NCI-H2171 (cell line): ENCODE data around the gene BATF3.
"Not testable (repeated sequence)": the region's sequence is repeated elsewhere in the genome, so short reads cannot be mapped to it uniquely, and the experiment has no call there.

ENCODE experiments used
- DNase-seq: peaks from one replicate; lab custom pipeline; 2025; lab: John Stamatoyannopoulos, UW

Gene BATF3, protein sequence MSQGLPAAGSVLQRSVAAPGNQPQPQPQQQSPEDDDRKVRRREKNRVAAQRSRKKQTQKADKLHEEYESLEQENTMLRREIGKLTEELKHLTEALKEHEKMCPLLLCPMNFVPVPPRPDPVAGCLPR

DNA sequence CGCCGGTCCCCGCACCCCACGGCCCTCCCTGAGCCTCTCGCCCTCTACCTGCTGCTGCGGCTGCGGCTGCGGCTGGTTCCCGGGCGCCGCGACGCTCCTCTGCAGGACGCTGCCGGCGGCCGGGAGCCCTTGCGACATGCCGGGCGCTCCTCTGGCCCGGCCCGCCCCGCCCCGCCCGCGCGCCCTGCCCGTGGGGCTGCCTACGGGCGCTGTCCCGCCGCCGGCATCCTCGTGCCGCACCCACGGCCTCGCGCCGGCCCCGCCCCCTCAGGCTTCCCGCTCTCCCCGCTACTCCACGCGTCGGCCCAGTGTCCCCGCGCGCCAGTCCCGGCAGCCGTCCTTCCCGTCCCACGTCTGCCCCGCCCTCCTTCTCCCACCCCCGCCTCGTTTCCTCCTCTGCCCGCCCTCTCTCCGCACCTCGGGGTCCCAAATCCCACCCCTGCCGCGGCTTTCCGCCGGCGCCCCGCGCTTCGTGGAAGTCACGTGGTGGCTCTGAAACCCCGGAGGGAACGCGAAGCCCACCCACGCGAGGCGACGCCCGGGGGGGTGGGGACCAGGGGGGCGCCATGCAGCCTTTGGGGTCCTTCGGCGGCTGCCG, at the start of gene BATF3:
Gene BATF3, minus strand, starts transcription at position 216 of the 598 bp plus-strand sequence. Its CDS starts 78 bp downstream, at position 138.
- peak; percentile 50 for DNase-seq

DNA sequence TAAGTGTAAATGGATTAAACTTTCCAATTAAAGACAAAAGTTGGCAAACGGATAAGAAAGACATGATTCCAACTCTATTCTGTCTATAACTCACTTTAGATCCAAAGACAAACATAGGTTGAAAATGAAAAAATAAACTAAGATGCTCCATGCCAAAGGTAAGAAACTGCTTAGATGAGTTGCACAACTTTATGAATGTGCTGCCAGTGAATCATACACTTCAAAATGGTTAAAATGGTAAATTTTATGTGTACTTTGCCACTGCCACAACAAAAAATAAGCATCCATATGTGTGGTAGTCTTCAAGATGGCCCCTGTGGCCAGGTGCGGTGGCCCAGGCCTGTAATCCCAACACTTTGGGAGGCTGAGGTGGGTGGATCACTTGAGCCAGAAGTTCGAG, 46.9 kb upstream of the BATF3 start:
- DNase-seq, result no peak

DNA sequence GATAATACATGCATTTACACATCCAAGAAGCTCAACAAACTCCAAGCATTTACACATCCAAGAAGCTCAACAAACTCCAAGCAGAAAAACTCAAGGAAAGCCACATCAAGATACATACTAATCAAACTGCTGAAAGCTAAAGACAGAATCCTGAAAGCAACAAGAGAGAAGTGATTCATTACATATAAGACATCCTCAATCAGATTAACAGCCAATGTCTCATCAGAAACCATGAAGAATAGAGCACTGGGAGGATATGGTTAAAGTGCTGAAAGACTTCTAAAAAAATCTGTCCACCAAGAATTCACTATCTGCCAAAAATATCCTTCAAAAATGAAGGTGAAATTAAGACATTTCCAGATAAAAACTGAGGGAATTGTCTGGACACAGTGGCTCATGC, 45.7 kb upstream of the BATF3 start:
- no peak for DNase-seq

DNA sequence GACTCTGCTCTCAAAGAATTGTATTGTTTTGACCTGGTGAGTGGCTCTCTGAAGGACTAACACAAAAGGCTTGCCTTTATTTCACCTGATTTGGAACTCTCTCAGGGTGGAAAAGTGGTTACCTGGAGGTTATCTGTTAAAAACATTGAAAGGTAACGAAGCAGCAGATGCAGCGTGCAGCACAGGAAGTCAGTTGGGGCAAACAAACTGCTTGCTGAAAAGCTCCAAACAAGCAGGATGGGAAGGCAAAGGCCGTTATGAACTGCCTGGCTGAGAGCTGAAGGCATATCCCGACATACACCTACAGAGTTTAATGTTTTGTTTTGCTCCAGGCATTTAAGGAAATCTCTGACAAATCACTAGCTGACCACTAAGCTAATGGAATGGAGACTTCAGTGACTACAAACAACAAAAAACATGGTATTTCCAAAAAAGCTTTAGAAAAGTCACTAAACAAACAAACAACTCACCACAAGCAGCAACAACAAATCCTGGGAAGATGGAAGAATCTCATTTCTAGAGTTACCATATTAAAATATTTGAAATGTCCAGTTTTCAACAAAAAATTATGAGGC, 44.3 kb upstream of the BATF3 start:
- DNase-seq, result no peak

DNA sequence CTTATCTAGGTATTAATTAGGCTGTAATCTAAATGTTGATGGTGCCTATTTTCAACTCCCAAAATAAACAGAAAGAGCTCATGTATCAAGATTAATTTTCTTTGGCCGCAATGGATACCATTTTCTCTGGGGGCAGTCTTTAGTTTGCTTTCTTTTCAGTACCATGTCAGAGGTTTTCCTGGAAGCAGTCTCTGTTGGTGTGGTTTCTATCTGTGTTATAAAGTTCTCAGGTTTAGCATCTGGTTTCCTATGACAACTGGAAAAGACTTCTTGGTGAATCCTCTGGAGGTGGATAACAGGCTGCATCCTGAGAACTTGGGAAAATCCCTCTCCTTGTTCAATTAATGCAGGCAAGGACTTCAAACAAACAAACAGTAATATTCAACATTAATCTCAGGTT, 38.7 kb upstream of the BATF3 start:
- no peak for DNase-seq

DNA sequence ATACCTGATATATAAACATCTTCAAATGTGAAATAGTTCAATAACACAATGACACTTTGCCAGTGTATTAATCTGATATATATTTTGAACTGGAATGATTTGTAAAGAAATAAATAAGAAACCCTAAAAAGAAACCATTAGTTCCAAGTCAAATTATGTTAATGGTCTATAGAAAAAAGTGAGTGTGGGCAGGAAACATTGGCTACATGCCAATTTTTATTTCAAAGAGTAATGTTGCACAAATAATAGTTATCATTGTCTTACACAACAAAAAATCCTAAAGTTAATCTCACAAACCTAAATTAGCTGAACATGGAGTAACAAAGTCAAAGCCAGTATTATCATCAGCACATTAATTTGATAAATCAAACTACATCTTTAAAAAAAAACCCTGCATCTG, 37.9 kb upstream of the BATF3 start:
- no peak for DNase-seq

DNA sequence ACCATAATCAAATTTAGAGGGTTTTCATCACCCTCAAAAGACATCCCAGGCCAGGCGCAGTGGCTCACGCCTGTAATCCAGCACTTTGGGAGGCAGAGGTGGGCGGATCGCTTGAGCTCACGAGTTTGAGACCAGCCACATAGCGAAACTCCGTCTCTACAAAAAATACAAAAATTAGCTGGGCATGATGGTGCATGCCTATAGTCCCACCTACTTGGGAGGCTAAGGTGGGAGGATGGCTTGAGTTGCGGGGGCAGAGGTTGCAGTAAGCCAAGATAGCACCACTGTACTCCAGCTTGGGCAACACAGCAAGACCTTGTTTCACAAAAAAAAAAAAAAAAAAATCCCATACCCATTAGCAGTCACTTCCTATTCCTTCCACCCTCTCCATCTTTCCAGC, 33.5 kb upstream of the BATF3 start:
- no peak for DNase-seq

DNA sequence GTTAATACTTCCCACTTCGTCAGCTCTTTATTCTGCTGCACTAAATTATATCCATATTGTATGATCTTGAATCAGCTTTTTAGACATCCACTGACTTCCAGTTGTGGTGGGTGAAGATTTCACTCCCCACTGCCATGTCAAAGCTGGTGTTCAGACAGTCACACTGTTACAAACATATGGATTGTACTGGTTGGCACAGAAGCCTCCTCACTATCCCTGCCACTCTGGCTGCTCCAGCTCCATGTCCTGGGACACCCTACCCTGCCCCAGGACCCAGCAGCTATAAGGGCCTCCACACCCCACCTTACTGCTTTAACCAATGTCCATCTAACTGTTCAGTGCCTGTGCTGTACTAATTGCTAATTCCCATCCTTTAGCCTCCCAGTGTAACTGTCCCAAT, 32.0 kb upstream of the BATF3 start:
- no peak for DNase-seq

DNA sequence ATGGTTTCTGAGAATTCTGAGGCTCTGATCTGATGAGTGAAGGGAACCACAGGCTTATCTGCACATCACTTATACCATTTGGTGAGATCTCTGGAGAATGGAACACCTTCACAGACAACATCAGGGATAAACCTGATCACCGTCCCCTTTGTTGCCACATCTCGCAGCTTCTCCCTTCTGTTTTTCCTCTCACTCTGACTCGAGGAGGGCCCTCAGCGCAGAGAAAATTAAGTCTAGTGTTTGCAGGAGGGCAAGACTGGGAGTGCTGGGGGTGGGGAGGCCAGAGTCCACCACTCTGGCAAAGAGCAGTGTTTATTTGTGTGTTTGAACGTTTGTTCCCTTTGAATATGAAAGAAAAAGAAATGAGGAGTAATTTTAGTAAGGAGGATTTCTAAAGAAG, 29.0 kb upstream of the BATF3 start:
- DNase-seq, result no peak

DNA sequence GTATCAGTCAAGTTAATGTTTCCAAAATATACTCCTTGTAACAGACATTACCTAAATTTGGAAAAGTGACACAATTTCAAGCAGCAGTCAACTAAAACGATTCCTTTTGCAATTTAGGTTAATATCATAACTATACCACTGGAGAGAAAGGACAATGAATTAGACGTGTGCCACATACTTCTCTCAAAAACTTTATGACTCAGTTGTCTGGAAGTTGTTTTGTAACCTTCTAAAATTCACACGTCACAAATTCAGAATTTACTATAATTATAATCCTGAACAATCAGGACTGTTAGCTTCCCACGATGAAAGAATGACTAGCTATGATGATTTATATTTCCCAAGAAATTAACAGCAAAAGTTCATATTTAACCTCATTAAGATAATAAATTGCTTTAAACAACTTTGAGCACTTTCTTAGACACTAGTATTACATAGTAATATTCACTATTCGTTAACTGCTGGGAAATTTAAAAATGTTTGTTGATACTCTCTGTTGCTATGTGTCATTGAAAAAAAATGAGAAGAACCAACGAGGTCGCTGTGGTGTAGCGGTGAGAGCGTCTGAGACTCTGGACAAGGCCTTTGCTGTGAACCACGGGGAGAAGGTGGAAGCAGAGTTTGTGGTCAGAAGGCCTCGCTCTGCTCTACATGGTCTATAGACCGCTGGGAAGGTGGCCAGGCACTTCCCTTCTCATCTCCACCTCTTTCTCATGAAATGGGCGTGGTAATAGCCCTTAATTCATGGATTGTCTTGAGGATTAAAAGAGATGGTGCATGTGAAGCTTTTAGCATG, 27.9 kb upstream of the BATF3 start:
- DNase-seq, result no peak

DNA sequence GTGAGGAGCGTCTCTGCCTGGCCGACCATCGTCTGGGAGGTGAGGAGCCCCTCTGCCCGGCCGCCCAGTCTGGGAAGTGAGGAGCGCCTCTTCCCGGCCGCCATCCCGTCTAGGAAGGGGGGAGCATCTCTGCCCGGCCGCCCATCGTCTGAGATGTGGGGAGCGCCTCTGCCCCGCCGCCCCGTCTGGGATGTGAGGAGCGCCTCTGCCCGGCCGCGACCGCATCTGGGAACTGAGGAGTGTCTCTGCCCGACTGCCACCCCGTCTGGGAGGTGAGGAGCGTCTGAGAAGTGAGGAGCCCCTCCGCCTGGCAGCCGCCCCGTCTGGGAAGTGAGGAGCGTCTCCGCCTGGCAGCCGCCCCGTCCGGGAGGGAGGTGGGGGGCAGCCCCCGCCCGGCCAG, 25.0 kb upstream of the BATF3 start:
- DNase-seq, result not testable (repeated sequence)

DNA sequence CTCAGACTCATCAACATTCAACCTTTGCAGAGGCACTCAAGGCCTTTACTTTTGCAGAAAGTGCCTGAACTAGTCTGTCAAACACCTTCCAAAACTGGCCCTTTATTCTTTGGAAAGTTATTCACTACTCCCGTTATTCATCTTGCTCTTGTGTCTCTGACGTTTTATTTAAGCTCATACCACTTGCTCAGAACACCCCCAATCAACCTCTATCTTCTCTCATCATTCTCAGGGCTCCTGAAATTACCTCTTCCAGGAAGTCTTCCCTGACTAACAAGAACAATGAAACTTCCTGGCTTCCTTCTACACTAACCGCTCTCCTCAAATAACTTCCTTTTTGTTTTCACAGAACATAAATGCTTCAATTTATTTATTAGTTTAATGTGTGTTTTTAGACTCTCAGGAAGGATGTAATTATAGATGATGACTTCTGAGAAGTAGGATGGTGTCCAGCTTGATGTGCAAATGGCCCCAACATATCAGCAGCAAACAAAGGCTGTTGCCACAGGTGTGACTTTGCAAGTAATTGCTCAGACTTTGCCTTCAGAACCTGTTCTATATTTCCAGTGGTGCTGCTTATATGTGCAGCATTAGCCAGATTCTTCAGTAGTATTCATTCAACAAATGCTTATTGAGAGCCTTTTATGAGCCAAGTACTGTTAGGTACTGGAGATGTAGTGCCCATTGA, 22.8 kb upstream of the BATF3 start:
- DNase-seq, result no peak

DNA sequence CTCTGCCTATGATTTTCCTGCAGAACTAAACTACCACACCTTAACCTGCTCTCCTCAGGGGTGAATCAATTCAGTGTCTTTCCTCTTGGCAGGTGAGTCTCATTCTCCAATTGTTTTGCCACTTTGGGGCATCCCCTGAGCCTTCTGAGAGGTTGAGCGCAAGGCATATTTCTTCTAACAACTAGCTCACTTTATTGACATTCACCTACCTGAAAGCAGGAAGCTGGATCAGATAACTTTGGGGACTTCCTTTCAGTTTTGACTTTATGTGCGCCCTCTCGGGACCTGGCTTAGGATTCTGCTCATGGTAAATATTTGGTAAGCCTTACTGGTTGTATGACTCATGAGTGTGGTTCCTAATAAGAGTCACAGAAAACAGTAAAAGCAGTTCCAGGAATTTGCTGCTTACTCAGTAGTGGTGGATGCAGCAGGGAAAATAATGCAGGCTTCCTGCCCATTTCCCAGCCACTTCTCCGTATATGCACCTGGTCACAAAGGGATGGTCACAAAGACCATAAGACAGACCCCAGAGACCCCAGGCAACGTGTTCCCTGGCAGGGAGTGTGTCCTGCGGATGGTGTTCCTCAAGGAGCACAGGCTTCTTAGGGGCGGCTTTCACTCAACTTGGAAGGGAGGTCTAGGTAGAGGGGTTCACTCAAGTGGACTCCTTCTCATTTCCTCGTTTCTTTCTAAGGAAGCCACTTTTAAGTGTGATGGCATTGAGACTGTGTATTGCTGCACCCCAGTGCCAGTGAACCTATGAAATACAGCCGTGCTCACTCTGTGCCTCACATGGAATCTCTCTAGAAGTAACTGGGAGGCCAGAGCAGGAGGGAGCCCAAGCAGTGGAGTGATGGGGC, 22.0 kb upstream of the BATF3 start:
- no peak for DNase-seq

DNA sequence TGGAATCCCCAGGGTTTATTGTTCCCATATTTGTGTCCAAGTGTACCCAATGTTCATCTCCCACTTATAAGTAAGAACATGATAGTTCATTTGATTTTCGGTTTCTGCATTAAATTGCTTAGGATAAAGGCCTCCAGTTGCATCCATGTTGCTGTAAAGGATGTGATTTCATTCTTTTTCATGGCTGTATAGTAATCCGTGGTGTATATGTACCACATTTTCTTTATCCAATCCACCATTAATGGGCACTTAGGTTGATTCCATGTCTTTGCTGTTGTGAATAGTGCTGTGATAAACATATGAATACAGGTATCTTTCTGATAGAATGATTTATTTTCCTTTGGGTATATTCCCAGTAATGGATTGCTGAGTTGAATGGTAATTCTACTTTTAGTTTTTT, 20.0 kb upstream of the BATF3 start:
- DNase-seq, result no peak

DNA sequence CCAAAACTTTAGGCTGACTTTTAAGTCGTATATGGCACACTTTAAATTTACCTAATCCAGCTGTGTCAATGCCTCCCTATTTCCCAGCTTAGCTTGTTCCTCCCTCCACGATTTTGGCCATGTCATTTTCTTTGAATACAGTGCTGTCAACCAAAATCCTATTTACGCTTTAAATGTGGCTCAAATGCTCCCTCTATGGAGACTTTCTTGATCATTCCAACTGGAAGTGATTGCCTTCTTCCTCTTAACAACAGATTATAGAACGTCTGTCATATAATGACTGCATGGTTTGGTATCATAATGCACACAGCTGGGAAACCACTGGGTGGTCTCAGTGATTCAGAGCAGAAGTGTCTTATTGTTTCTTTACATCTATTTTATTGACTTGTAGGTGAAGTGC, 18.9 kb upstream of the BATF3 start:
- DNase-seq, result no peak

DNA sequence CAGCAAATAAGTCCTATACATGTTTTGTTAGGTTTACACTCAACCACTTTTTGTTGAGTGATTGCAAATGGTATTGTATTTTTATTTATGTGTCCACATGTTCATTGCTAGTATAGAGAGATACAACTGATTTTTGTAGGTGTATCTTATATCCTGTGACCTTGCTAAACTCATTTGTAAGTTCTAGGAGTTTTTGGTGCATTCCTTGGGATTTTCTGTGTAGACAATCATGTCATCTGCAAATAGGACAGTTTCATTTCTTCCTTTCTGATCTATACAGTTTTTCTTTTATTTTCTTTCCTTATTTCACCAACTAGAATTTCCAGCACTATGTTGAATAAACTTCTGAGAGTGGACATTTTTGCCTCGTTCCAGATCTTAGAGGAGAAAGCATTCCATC, 16.5 kb upstream of the BATF3 start:
- no peak for DNase-seq

DNA sequence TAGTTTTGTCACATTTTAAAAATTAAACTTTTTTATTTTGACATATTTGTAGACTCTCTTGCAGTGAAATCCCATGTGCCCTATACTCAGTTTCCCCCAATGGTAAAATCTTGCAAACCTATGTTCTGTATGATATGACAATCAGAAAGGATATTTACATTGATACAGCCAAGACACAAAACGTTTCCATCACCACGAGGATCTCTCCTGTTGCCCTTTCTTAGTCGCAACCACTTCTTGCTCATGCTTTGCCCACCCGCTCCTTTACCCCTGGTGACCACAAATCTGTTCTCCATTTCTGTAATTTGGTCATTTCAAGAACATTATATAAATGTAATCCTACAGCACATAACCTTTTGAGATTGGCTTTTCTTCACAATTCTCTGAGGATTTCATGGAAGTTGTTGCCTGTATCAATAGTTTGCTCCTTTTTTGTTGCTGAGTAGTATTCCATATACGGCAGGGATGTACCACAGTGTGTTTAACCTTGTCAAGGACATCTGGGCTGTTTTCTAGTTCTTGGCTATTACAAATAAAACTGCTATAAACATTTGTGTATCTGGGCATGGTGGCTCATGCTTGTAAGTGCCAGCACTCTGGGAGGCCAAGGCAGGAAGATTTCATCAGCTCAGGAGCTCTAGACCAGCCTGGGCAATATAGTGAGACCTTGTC, 14.0 kb upstream of the BATF3 start:
- DNase-seq, result no peak

DNA sequence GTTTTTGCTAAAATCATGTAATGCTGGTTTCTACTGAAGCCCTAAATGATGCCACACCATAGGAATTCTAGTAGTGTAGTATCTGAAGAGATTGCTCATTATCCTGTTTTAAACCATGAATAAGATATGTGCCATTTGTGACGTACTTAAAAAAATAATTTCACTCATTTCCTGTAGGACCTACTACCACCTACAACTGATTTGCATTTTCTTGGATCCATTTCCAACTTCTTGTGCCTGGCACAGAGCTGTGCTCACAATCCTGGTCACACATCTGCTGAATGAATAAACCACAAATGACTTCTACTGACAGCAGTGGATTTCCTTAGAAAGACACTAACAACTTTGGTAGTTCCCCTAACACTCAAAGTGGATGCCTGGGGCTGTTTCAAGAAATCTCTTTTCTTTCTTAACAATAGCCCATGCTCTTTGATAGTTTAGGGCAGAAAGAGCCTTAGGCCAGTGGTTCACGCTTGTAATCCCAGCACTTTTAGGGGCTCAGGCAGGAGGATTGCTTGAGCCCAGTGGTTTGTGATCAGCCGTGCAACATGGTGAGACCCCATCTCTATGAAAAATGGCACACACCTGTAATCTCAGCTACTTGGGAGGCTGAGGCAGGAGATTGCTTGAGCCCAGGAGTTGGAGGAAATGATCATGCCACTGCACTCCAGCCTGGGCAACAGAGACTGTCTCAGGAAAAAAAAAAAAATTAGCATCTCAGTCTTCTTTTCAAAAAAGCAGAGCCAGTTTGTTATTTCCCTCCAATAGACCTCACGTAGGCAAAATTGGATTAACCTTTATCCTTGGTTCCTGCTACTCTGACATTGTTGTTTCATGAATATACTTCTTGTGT, 13.0 kb upstream of the BATF3 start:
- no peak for DNase-seq

DNA sequence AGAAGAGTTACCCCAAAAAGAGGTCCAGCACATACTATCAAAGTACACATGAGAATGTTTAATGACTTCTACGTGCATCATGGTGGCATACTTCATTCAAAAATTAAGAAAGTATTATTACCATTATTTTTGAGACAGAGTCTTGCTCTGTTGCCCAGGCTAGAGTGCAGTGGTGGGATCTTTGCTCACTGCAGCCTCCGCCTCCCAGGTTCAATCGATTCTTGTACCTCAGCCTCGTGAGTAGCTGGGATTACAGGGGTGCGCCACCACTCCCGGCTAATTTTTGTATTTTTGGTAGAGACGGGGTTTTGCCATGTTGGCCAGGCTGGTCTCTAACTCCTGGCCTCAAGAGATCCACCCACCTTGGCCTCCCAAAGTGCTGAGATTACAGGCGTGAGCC, 12.3 kb upstream of the BATF3 start:
- DNase-seq, result not testable (repeated sequence)

DNA sequence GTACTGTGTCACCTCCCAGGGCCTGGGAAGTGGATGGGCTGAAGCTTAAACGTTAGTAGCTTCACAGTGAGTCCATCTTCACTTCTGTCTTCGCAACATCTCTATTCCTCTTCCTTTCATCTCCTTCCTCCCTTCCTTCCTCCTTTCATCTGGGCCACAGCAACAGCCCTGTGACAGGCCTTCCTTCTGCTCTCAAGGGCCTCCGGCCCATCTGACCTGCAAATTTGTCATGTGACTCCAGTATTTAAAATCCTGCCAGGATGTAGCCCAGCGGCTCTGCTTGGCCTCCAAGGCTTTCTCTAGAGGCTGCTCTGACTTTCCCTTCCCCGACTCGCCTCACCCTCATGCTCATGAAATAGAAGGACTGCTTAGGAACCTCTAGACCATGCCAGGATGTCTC, 10.9 kb upstream of the BATF3 start:
- no peak for DNase-seq
